ENCODE measurements around the gene SIX4.
A peak's percentile ranks its signal among the peaks of the same experiment; 100 is the strongest.

Gene SIX4

GRCh38 chr14:60722107-60722356 is 2.1 kb downstream of the SIX4 start:
- DNase-seq (ENCODE audit: low spot score), result no peak

GRCh38 chr14:60721326-60722106 is 2.6 kb downstream of the SIX4 start:
- peak; percentile 60 for DNase-seq (ENCODE audit: low spot score)

GRCh38 chr14:60720962-60721325 is 3.2 kb downstream of the SIX4 start:
- no peak for DNase-seq (ENCODE audit: low spot score)

DNA sequence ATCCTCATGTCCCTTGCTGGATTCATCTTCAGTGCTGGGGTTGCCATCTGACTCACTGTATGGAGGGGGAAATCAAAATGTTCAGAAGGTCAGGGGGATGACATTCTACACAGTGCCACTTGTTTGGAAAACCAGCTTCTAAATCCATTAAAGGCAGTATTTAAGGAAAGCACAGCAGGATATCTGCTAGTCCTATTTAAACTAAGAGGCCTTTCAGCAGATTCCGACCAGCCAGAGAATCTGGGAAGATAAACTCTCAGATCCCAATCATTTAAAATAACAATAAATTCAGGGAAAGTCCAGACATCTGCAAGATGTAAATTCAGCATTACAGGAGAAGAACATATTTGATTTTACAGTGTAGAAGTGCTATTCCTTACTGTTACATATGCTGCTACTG is 3.8 kb downstream of the SIX4 start:
- no peak for DNase-seq (ENCODE audit: low spot score)

DNA sequence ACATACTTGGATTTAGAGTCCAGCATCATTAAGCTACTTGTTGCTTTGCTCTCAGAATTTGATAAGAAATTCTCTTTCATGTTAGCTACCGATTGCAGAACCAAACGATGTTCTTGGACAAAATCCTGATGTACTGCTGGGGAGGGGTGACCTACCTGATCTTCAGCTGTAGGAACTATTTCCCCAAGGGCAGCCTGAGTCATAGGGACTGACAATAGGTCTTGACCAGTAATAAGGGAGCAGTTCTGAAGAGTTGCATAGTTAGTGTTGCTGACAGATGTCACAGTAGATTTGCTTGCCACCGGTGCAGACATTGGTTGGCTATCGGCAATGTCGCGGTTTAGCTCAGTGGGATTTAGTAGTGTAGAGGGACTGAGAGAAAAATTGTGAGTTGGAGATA is 10.6 kb downstream of the SIX4 start:
- DNase-seq (ENCODE audit: low spot score), result no peak

GRCh38 chr14:60710494-60710893 is 13.7 kb downstream of the SIX4 start:
- no peak for DNase-seq (ENCODE audit: low spot score)

GRCh38 chr14:60707858-60708257 is 16.3 kb downstream of the SIX4 start:
- DNase-seq (ENCODE audit: low spot score), result no peak

GRCh38 chr14:60705100-60705499 is 19.1 kb downstream of the SIX4 start:
- no peak for DNase-seq (ENCODE audit: low spot score)

GRCh38 chr14:60700598-60700997 is 23.6 kb downstream of the SIX4 start:
- no peak for DNase-seq (ENCODE audit: low spot score)

- no peak for DNase-seq (ENCODE audit: low spot score)
These were observed 28.8 kb downstream of the SIX4 start for GRCh38 chr14:60695327-60695726.

DNA sequence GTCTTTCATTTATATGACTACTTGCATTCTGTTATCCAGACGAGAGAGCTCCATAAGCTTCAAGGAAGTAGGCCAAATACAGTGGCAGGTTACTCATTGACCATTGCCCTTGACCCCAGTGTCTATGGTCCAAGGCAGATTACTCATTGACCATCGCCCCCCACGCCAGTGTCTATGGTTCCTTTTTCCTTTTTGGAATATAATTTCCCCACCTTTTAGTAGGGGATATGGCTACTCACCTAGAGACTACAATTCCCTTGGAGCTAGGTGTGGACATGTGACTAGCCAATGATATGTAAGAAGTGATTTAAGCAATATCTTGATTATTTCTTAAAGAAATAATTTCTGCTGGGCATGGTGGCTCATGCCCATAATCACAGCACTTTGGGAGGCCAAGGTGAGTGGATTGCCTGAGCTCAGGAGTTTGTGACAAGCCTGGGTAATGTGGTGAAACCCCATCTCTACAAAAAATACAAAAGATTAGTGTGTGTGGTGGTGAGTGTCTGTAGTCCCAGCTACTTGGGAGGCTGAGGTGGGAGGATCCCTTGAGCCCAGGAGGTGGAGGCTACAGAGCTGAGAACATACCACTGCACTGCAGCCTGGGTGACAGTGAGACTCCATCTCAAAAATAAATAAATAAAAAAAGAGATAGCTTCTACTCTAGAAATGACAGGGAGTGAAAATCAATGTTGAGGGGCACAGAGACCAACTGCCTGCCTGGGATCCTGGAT is 32.6 kb downstream of the SIX4 start:
- DNase-seq (ENCODE audit: low spot score), result no peak

GRCh38 chr14:60686865-60687264 is 37.3 kb downstream of the SIX4 start:
- DNase-seq (ENCODE audit: low spot score), result no peak

DNA sequence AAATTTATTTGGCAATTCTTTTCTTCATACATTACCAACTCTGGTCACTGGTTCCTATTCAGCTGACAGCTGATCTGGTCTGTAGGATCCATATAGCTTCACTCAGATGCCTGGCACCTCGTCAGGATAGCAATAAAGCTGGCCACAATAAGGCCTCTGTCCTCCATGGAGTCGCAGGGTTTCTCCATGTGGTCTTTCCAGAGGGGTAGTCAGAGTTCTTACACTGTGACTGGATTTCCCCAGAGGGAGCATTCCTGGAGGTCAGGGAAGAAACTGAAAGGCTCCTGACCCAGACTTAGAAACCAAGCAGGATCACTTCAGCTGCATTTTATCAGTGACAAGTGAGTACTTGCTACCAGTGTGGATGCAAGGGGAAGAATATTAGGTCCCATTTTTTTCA is 39.9 kb downstream of the SIX4 start:
- DNase-seq (ENCODE audit: low spot score), result peak; percentile 16

DNA sequence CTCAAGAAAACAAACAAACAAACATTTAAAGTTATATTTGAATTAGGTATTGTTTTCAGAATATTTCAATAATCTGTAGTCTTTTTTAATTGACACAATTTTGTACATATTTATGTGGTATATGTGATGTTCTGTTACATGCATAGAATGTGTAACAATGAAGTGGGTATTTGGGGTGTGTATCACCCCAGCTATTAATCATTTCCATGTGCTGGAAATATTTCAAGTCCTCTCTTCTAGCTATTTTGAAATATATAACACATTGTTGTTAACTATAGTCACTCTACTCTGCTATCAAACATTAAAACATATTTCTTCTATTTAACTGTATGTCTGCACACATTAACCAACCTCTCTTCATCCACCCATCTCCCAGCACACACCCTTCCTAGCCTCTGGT is 42.9 kb downstream of the SIX4 start:
- DNase-seq (ENCODE audit: low spot score), result no peak

GRCh38 chr14:60680511-60680910 is 43.6 kb downstream of the SIX4 start:
- no peak for DNase-seq (ENCODE audit: low spot score)

GRCh38 chr14:60679566-60680258 is 44.4 kb downstream of the SIX4 start:
- no peak for DNase-seq (ENCODE audit: low spot score)

- DNase-seq (ENCODE audit: low spot score), result no peak
These were observed 46.5 kb downstream of the SIX4 start for GRCh38 chr14:60677701-60678100.

GRCh38 chr14:60670989-60671388 is 53.2 kb downstream of the SIX4 start:
- no peak for DNase-seq (ENCODE audit: low spot score)

DNA sequence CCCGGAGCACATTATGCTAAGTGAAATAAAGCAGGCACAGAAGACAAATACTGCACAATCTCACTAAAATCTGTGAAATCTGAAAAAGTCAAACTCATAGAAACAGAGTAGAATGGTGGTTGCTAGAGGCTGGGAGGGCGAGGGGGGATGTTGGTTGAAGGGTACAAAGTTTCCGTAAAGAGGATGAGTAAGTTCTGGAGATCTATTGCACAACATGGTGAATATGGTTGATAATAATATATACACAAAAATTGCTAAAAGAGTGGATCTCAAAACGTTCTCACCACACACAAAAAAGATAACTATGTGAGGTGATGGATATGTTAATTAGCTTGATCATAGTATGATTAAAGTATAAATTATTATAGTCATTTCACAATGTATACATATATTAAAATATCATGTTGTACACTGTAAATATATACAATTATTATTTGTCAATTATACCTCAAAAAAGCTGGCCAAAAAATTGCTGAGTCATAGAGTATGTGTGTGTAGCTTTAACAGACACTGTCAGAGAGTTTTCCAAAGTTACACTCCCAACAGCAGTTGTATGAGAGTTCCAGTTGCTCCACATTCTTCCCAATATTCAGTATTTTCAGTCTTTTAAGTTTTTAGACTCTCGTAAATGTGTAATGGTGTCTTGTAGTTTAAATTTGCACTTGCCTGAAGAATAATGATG is 55.6 kb downstream of the SIX4 start:
- DNase-seq (ENCODE audit: low spot score), result no peak

DNA sequence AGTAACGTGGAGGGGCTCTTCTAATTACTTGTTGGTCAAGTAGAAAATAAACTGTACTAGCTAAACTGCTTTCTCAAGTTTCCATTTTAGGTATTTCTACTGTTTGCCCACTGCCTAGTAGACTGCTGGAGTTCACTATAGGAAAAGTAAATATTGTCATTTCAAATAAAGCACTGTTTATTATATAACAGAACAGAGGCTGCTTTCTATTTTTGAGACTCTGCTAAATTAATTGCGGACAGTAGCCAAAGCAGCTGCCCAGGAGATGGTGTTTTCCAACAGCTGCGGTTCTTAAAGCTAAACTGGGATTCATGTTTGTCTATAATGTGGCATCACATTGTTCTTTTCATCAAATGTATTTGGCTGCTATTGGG is 59.0 kb downstream of the SIX4 start:
- no peak for DNase-seq (ENCODE audit: low spot score)

DNA sequence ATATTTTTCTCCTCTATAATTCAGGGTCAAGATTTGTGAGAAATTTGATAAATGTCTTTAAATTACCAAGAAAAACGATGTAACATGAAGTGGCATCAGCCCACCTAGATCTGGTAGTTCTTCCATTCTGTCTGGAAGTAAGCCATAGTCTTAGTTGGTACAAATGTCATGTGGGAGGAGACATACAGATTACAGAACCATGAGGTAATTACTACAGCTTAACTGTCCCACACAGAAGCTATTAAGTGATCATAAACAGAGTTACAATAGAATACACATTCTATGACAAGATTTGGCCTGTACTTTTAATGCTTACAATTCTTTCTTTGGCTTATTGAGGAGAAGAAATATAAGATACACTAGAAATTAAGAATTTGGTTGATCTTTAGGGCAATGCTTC is 61.2 kb downstream of the SIX4 start:
- no peak for DNase-seq (ENCODE audit: low spot score)

DNA sequence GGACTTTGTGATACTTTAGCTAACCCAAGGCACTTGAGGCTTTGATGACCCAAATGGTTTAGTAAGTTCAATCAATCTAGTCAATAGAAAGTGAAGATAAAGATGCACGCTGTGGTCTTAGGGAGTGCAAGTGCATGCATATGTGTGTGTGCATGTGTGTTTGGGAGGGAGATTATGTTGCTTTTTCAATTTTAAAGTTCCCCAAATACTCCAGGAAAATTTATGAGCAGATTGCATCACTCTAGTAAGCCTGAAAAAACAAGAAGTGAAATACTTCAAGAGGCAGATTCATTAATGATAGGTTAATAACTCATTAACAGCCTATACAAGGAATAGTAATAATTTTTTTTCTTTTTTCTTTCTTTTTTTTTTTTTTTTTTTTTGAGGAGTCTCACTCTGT is 62.4 kb downstream of the SIX4 start:
- DNase-seq (ENCODE audit: low spot score), result no peak
